ENCODE data around the gene BRINP2.

The BRINP2 gene

GRCh38 chr1:177249231-177249630 lies 78.5 kb downstream of the BRINP2 start:
- no peaks in the 10 kb centered on the region for H3K27me3 ChIP-seq (ENCODE audit: insufficient read depth, poor library complexity, severe bottlenecking)
- no peak overlapping the region for H3K4me3 ChIP-seq (replicated peaks; ENCODE audit: insufficient read depth, low read length)
- TF ChIP-seq REST (IDR thresholded peaks at IDR 0.05; ENCODE audit: insufficient replicate concordance, low read depth) (no peak), SPI1 (IDR thresholded peaks at IDR 0.05; ENCODE audit: borderline replicate concordance, low read depth) (no peak), POLR2AphosphoS5 (IDR thresholded peaks at IDR 0.05; ENCODE audit: low read depth) (no peak), GABPA (IDR thresholded peaks at IDR 0.05; ENCODE audit: low read depth) (no peak), CTCF (IDR thresholded peaks at IDR 0.05; ENCODE audit: insufficient read depth, low read length) (no peak)
- DNase-seq (ENCODE audit: low read depth in 1 of 2, low spot score in 1 of 2): no peak
- no peak overlapping the region for H3K27ac ChIP-seq (replicated peaks)

- Histone ChIP-seq H3K27me3 (ENCODE audit: insufficient read depth, poor library complexity, severe bottlenecking) (no peaks in the 10 kb centered on the region), H3K27ac (replicated peaks) (no peak overlapping the region), H3K4me3 (replicated peaks; ENCODE audit: insufficient read depth, low read length) (no peak overlapping the region)
- TF ChIP-seq CTCF (IDR thresholded peaks at IDR 0.05; ENCODE audit: insufficient read depth, low read length) (no peak), POLR2AphosphoS5 (IDR thresholded peaks at IDR 0.05; ENCODE audit: low read depth) (no peak), GABPA (IDR thresholded peaks at IDR 0.05; ENCODE audit: low read depth) (no peak), REST (IDR thresholded peaks at IDR 0.05; ENCODE audit: insufficient replicate concordance, low read depth) (no peak), SPI1 (IDR thresholded peaks at IDR 0.05; ENCODE audit: borderline replicate concordance, low read depth) (no peak)
- no peak for DNase-seq (ENCODE audit: low read depth in 1 of 2, low spot score in 1 of 2)
Measured at GRCh38 chr1:177252877-177253276, 82.1 kb downstream of the BRINP2 start.

- Histone ChIP-seq H3K27me3 (ENCODE audit: insufficient read depth, poor library complexity, severe bottlenecking) (no peaks in the 10 kb centered on the region), H3K27ac (replicated peaks) (no peak overlapping the region), H3K4me3 (replicated peaks; ENCODE audit: insufficient read depth, low read length) (no peak overlapping the region)
- no peak for DNase-seq (ENCODE audit: low read depth in 1 of 2, low spot score in 1 of 2)
- no peak for TF ChIP-seq REST (IDR thresholded peaks at IDR 0.05; ENCODE audit: insufficient replicate concordance, low read depth)
- TF ChIP-seq CTCF (IDR thresholded peaks at IDR 0.05; ENCODE audit: insufficient read depth, low read length): no peak
- no peak for TF ChIP-seq POLR2AphosphoS5 (IDR thresholded peaks at IDR 0.05; ENCODE audit: low read depth)
- no peak for TF ChIP-seq GABPA (IDR thresholded peaks at IDR 0.05; ENCODE audit: low read depth)
- TF ChIP-seq SPI1 (IDR thresholded peaks at IDR 0.05; ENCODE audit: borderline replicate concordance, low read depth): no peak
Measured at GRCh38 chr1:177255411-177255810, 84.7 kb downstream of the BRINP2 start.

All from HL-60 (cell line).